Fibroblast of skin of left biceps (primary cell): Measurements from ENCODE around the gene DCAF11.

ENCODE experiments used
- DNase-seq, 2 experiments: peaks; one replicate each; pipeline ENCODE4 v3.0.0-alpha.2; 2013; ENCODE audit warnings: low read depth in 2 of 2

DCAF11 gene

GRCh38 chr14:24114532-24115421, at the start of gene DCAF11, which contains the start of gene NRL:
TSS of gene DCAF11 (plus strand) at chr14:24114777. CDS start at chr14:24115595, 818 bp downstream.
TSS of gene NRL (minus strand) at chr14:24114949. CDS start at chr14:24082848, 32,101 bp downstream.
- peak; percentile 99 for DNase-seq

DNA sequence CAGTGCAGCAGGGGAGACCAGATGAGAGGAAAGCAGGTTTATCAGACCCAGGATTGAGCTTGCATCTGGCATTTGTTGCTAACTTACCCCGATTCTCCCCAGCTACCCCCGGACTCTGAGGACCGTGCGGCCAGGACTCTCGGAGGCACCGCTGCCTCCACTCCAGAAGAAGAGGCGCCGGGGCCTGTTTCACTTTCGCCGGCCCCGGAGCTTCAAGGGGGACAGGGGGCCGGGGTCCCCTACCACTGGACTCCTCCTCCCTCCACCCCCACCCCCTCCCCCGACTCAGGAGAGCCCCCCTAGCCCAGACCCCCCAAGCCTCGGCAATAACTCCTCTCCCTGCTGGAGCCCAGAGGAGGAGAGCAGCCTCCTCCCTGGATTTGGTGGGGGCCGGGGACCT, 49.7 kb upstream of the DCAF11 start:
- no peak for DNase-seq

- no peak for DNase-seq
These were observed 49.2 kb upstream of the DCAF11 start for GRCh38 chr14:24065408-24065807.

DNA sequence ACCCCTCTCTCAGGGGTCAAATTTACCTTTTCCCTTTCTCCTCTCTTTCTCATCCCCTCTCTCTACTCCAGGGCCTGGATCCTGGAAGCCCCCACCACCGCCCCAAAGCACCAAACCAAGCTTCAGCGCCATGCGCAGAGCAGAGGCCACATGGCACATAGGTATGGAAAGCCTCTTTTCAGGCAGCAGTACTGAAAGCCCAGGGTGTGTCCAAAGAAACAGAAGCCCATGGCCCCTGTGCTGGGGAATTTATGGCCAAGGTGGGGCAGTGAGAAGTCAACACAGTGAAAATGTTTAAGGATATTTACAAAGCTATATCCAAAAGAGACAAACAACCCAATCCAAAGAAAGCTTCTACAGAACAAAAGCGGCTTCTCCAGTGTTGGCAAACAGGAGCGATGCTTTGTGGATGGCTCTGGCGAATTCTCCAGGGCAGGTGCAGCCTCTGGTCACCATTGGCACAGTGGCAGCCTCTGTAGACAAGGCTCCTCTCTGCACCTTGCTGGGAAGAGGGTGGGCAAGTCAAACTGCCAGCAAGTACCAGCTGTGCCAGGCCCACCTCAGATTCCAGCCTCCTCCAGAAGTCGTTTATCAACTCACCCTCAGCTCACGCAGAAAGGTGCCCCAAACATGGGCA, 48.0 kb upstream of the DCAF11 start:
- no peak for DNase-seq

- DNase-seq, result no peak
These were observed 47.2 kb upstream of the DCAF11 start for GRCh38 chr14:24067133-24068082.

DNA sequence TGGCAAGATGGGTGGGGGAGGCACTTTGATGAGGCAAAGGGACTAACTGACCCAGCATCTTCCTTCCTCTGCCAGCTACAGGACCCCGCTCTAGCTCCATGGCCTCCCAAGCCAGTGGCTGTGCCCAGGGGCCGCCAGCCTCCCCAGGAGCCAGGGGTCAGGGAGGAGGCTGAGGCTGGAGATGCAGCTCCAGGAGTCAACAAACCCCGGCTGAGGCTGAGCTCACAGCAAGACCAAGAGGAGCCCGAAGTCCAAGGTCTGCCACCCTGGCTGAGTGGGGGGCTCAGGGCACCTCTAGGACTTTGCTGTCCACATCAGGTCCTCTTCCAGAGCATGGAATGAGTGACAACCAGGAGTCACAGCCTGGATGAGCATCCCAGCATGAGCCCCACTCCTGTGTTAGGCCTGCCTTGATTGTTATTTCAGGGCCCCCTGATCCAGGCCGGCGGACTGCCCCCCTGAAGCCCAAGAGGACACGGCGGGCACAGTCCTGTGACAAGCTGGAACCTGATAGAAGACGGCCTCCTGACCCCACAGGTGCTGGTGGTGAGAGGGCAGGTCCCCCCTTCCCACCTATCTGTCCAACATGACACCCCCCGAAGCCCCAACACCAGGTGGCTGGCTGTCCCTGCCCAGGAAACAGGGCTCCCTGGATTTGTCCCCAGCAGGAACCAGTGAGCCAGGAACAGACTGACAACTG, 45.7 kb upstream of the DCAF11 start:
- no peak for DNase-seq

DNA sequence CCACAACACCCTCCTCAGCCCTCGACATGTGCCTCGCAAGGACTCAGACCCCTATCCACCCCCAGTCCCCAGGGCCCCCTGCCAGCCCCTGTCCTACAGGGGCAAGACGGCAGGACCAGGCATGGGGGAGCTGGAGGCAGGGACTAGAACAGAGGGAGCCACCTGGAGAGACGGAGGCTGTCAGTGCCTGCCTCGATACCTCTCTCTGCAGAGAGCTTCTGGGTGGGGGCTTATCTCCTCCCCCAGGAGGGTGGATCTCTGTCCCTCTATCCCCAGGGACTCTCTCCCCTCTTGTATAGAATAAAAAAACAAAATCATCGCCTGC, 45.2 kb upstream of the DCAF11 start:
- no peak for DNase-seq

- DNase-seq, result no peak
These were observed 44.1 kb upstream of the DCAF11 start for GRCh38 chr14:24070285-24071143.

DNA sequence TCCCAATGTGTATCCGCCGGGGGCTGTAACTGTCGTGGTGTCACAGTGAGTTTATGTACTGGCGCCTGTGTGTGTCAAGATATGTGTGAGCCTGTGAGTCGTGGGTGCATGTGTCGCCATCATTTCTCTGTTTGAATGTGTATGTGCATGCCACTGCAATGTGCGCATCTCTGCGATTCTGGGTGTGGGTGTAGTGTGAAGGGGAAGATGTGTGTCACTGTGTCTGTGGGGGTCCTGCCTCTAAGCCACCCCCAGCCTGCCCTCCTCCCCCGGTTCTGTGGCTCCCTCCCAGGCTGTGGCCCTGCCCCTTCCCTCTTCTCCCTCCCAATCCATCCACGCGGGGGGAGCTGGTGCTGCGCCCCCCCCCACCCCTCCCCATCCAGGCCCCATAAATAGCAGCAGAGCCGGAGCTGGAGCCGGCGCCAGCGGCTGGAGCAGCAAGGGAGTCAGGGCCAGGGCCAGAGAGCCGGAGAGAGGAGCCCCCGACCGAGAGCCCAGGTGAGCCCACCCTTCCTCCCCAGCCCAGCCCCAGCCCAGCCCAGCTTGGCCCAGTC, 43.4 kb upstream of the DCAF11 start, which contains the start of gene CPNE6:
TSS of gene CPNE6 (plus strand) at position 419 of the 554 bp plus-strand sequence. CDS start 1,375 bp downstream, outside the sequence.
- DNase-seq, result no peak

DNA sequence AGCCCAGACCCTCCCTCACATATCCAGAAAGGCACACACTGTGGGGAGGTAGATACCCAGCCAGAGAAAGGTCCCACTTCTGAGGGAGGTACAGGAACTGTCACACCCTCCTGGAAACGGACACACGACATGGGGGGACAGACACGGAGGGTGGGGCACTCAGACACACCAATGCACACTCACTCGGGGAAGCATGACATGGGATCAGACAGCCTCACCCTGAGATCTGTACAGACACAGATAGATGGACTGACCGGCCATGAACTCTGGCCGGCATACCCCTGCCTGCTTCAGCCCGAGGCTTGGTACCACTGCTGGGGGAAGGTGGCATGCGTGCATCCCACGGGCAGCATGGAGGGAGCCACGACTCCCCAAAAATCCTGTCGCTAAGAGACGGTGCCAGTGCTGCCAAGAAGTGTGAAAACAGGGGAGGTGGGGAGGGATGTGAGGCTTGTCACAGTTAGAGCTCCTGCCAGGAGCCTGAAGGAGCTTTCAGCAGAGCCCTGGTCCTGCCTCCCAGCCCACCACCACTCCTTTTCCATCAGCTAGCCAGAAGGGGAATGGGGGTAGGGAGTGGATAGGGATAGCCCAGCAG, 42.6 kb upstream of the DCAF11 start:
- no peak for DNase-seq

DNA sequence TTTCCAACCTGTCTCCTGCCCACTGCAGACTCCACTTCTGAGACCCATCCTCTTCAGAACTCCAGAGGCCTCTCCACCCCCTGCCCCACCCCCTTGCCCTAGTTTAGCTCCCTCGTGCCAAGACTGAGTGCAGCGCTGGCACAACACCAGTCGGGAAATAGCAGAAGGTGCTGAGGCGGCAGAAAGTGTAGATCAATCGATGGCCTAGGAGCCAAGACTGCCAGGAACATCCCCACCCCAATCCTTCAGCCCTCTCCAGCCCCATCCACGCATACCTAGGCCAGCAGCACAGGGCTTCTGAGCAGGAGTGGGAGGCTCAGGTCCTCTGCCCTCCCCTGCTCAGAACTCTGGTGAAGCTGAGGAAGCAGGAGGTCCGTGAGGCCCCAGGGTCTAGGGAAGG, 42.1 kb upstream of the DCAF11 start:
- DNase-seq, result no peak

GRCh38 chr14:24072881-24073877, 41.4 kb upstream of the DCAF11 start:
- DNase-seq, result no peak

DNA sequence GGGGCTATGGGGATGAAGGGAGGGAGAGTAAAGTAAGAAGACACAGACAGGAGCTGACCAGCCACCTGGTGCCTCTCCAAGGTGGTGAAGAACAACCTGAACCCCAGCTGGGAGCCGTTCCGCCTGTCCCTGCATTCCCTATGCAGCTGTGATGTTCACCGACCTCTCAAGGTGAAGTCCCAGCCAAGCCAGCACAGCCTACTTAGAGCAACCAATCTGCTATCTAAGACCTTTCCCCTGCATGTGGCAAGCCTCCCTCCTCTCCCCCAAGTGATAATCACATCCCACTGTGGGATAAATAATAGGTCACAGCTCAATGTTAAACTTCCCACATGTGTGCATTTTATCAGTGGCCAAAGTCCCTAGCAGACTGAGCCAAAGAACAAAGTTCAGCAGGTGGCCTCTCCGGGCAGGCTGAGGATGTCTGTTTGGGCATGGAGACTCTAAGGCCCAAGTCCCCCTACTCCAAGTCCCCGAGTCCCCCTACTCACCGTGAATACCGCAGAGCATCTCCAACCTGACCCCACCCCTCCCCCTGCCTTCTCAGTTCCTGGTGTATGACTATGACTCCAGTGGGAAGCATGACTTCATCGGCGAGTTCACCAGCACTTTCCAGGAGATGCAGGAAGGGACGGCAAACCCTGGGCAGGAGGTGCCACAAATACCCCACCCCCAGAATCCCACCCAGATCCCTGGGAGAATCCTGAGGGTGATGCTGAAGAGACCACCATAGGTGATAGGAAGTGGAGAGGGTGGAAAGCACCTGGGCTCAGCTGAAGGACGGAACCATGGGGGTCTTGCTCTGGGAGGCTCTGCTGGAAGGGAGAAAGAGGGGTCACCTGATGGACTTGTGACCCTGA, 39.7 kb upstream of the DCAF11 start:
- DNase-seq, result no peak

- DNase-seq, result no peak
These were observed 38.9 kb upstream of the DCAF11 start for GRCh38 chr14:24075485-24076301.

DNA sequence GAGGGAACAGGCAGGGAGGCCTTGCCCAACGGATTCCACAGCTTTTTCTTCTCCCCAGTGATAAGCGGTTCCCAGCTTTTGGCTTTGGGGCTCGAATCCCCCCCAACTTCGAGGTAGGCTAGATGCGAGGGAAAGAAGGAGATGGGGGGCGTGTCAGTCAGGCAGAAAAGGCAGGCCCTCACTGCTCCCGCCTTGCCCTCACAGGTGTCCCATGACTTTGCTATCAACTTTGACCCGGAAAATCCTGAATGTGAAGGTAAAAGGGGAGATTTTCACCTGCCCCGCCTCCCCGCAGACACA, 38.3 kb upstream of the DCAF11 start:
- no peak for DNase-seq

- DNase-seq, result no peak
These were observed 37.5 kb upstream of the DCAF11 start for GRCh38 chr14:24077086-24077485.

DNA sequence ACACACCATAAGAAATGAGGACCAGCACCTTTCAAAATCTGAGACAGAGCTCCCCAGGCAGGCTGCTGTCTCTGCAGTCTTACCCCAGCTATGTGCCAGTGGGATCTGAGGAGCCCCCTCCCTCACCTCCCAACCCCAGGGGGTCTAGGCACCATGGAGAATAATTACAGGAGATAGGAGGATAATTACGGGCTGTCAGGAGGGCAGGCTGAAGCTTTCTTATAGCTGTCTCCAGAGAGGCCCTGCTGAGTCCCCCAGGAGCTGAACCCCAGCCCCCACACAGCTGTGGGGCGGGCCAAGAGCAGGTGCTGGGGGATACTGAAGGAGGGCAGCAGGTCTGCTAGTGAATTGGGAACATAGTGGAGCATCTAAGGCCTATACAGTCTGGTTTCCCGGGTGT, 36.4 kb upstream of the DCAF11 start:
- DNase-seq, result no peak
